ENCODE data around the gene OR10Z1.

GRCh38 chr1:158654571-158654970 lies 49.5 kb downstream of the OR10Z1 start:
- TF ChIP-seq CTCF (IDR thresholded peaks at IDR 0.05) (no peak), POLR2A (IDR thresholded peaks at IDR 0.05; ENCODE audit: low read depth) (no peak), EP300 (IDR thresholded peaks at IDR 0.05) (no peak)

All from esophagus muscularis mucosa (tissue), 4 donors.